Measurements from ENCODE around the gene ING5.

Gene ING5

DNA sequence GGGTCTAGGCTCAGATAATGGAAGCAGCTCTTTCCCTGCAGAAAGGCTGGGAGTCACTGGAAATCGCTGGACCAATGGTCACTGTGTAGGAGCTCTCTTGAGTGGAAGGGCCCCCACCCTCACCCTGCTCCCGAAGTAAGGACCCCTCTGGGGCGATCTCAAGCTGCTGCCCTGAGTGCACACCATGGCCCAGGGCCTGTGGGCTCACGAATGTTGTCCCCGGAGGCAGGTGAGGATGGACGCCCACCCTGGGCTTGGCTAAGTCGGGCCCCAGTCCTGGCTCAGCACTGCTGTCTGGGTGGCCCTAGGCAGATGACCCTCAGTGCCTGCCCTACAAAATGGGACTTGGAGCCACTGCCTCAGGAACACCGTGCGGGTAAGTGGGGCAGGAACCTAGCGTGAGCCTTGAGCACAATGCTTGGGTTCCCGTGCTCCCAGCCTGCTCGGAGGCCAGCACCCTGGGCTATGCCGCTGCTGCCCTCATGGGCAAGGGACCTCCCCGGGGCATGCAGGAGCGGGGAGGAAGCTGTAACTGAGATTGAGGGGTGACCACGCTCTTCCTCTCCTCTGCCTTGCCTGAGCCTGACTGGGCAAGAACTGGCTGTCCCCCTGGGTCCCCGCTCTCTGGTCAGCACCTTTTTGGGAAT lies 36.3 kb downstream of the ING5 start:
- no peak overlapping the region for H3K4me3 ChIP-seq (replicated peaks; ENCODE audit: insufficient read depth, low read length)
- no peak for DNase-seq (ENCODE audit: low read depth in 1 of 2, low spot score in 1 of 2)
- TF ChIP-seq, protein P1, sequence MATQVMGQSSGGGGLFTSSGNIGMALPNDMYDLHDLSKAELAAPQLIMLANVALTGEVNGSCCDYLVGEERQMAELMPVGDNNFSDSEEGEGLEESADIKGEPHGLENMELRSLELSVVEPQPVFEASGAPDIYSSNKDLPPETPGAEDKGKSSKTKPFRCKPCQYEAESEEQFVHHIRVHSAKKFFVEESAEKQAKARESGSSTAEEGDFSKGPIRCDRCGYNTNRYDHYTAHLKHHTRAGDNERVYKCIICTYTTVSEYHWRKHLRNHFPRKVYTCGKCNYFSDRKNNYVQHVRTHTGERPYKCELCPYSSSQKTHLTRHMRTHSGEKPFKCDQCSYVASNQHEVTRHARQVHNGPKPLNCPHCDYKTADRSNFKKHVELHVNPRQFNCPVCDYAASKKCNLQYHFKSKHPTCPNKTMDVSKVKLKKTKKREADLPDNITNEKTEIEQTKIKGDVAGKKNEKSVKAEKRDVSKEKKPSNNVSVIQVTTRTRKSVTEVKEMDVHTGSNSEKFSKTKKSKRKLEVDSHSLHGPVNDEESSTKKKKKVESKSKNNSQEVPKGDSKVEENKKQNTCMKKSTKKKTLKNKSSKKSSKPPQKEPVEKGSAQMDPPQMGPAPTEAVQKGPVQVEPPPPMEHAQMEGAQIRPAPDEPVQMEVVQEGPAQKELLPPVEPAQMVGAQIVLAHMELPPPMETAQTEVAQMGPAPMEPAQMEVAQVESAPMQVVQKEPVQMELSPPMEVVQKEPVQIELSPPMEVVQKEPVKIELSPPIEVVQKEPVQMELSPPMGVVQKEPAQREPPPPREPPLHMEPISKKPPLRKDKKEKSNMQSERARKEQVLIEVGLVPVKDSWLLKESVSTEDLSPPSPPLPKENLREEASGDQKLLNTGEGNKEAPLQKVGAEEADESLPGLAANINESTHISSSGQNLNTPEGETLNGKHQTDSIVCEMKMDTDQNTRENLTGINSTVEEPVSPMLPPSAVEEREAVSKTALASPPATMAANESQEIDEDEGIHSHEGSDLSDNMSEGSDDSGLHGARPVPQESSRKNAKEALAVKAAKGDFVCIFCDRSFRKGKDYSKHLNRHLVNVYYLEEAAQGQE (IDR thresholded peaks at IDR 0.05; ENCODE audit: insufficient replicate concordance, low read depth): no peak
- TF ChIP-seq, protein P2, sequence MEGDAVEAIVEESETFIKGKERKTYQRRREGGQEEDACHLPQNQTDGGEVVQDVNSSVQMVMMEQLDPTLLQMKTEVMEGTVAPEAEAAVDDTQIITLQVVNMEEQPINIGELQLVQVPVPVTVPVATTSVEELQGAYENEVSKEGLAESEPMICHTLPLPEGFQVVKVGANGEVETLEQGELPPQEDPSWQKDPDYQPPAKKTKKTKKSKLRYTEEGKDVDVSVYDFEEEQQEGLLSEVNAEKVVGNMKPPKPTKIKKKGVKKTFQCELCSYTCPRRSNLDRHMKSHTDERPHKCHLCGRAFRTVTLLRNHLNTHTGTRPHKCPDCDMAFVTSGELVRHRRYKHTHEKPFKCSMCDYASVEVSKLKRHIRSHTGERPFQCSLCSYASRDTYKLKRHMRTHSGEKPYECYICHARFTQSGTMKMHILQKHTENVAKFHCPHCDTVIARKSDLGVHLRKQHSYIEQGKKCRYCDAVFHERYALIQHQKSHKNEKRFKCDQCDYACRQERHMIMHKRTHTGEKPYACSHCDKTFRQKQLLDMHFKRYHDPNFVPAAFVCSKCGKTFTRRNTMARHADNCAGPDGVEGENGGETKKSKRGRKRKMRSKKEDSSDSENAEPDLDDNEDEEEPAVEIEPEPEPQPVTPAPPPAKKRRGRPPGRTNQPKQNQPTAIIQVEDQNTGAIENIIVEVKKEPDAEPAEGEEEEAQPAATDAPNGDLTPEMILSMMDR (IDR thresholded peaks at IDR 0.05; ENCODE audit: insufficient read depth, low read length): no peak
- TF ChIP-seq POLR2AphosphoS5 (IDR thresholded peaks at IDR 0.05; ENCODE audit: low read depth) (no peak), SPI1 (IDR thresholded peaks at IDR 0.05; ENCODE audit: borderline replicate concordance, low read depth) (no peak), GABPA (IDR thresholded peaks at IDR 0.05; ENCODE audit: low read depth) (no peak)
- H3K27me3 ChIP-seq (ENCODE audit: insufficient read depth, poor library complexity, severe bottlenecking): no peaks in the 10 kb centered on the region
- no peak overlapping the region for H3K27ac ChIP-seq (replicated peaks)

DNA sequence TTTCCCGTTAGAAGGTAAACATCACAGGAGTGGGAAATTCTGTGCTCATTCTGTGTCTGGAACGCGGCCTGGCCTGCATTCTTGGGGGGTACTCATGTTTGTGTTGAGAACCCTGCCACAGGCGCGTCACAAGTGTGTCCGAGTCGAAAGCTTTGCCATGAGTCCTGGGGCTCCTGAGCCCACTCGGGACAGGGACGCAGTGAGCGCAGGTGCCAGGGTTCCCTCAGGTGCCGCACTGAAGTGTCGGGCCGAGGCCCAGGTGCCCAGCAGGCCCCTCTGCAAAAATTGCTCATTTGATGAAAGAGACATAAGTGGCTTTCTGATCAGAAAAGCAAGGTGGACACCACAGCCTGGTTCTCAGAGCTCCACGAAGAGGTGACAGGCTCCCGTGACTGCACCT lies 37.3 kb downstream of the ING5 start:
- Histone ChIP-seq H3K27me3 (ENCODE audit: insufficient read depth, poor library complexity, severe bottlenecking) (no peaks in the 10 kb centered on the region), H3K4me3 (replicated peaks; ENCODE audit: insufficient read depth, low read length) (no peak overlapping the region), H3K27ac (replicated peaks) (no peak overlapping the region)
- no peak for DNase-seq (ENCODE audit: low read depth in 1 of 2, low spot score in 1 of 2)
- no peak for TF ChIP-seq SPI1 (IDR thresholded peaks at IDR 0.05; ENCODE audit: borderline replicate concordance, low read depth)
- TF ChIP-seq, protein P2 (IDR thresholded peaks at IDR 0.05; ENCODE audit: insufficient read depth, low read length): no peak
- TF ChIP-seq GABPA (IDR thresholded peaks at IDR 0.05; ENCODE audit: low read depth): no peak
- TF ChIP-seq POLR2AphosphoS5 (IDR thresholded peaks at IDR 0.05; ENCODE audit: low read depth): no peak
- TF ChIP-seq, protein P1 (IDR thresholded peaks at IDR 0.05; ENCODE audit: insufficient replicate concordance, low read depth): no peak

DNA sequence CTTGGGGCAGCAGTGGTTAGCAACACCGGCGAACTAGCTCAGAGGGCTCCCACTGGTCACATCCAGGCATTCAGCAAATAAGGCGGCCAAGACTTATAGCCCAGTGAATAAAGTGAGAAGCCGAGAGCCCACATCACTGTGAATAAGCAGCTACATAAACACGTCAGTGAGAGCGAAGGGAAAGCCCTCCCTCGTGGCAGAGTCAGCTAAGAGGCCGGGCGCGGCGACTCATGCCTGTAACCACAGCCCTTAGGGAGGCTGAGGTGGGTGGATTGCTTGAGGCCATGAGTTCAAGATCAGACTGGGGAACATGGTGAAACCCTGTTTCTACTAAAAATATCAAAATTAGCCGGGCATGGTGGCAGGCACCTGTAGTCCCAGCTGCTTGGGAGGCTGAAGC lies 37.8 kb downstream of the ING5 start:
- Histone ChIP-seq H3K4me3 (replicated peaks; ENCODE audit: insufficient read depth, low read length) (no peak overlapping the region), H3K27ac (replicated peaks) (no peak overlapping the region), H3K27me3 (ENCODE audit: insufficient read depth, poor library complexity, severe bottlenecking) (no peaks in the 10 kb centered on the region)
- TF ChIP-seq SPI1 (IDR thresholded peaks at IDR 0.05; ENCODE audit: borderline replicate concordance, low read depth): no peak
- TF ChIP-seq, protein P2 (IDR thresholded peaks at IDR 0.05; ENCODE audit: insufficient read depth, low read length): no peak
- TF ChIP-seq, protein P1 (IDR thresholded peaks at IDR 0.05; ENCODE audit: insufficient replicate concordance, low read depth): no peak
- TF ChIP-seq GABPA (IDR thresholded peaks at IDR 0.05; ENCODE audit: low read depth): no peak
- no peak for TF ChIP-seq POLR2AphosphoS5 (IDR thresholded peaks at IDR 0.05; ENCODE audit: low read depth)
- DNase-seq (ENCODE audit: low read depth in 1 of 2, low spot score in 1 of 2): no peak

All from HL-60 (cell line).